K562 (cell line): Measurements from ENCODE around the gene NEURL1. TPM values are rescaled to one million over a fixed set of nuclear protein-coding genes. Genes with fewer than 3 reads are reported as not detected.

ENCODE experiments used
- ATAC-seq: fragments of 200-7000 bp; cut with Tn5 transposase; 3 replicates; pipeline ENCODE4 v1.9.1; 2020; ENCODE audit warnings: moderate library complexity
- BruUV-seq: library from RNA; stranded (reverse); fragments of 400-500 nt; replicated peaks from 2 replicates; lab custom pipeline; 2021; lab: Mats Ljungman, UMichigan
- CTCF ChIA-PET: fragments of 300-600 bp; formaldehyde crosslinking; extraction: SDS; loops from one replicate; lab custom pipeline; 2021; ENCODE audit warnings: low intra/inter-chr PET ratio; lab: Yijun Ruan, JAX
- POLR2A ChIA-PET: fragments of 300-600, 350-650 bp; sonication (Branson Sonifier 250); formaldehyde crosslinking; extraction: SDS; loops from one replicate; lab custom pipeline; 2021; ENCODE audit warnings: antibody characterized with exemption, inconsistent platforms; lab: Yijun Ruan, JAX
- DNase-seq, 4 experiments: peaks; one replicate each; pipeline versions ENCODE4 v3.0.0 to v3.0.0-alpha.2; 2011 to 2018; ENCODE audit warnings: low spot score in 3 of 4, mixed read lengths in 3 of 4; ENCODE audit errors: extremely low read depth in 1 of 4
- FAIRE-seq: peaks from 2 replicates; lab custom pipeline; 2011; peaks lifted over from hg19 to GRCh38; lab: Jason Lieb, UNC
- H2AFZ ChIP-seq: 2 replicates; pipeline ENCODE4 v1.6.0; 2011; ENCODE audit warnings: low read depth, low read length, control low read depth, inconsistent platforms
- H3K27ac ChIP-seq: fragments of 200-600 bp; 3 replicates; pipeline ENCODE4 v1.8.0; 2011; ENCODE audit warnings: low read depth, mild to moderate bottlenecking, control low read depth, inconsistent platforms, low read length, moderate library complexity, mixed read lengths; ENCODE audit errors: extremely low read depth
- H3K27me3 ChIP-seq, 2 experiments: fragments of 300-600 bp in 1 of 2; 2 replicates in 1 of 2; 3 replicates in 1 of 2; pipeline versions ENCODE4 v1.6.0 to v1.8.0; 2011; ENCODE audit warnings: inconsistent platforms in 2 of 2, low read length in 2 of 2, mild to moderate bottlenecking in 1 of 2, mixed read lengths in 1 of 2, moderate library complexity in 1 of 2; ENCODE audit not compliant: control insufficient read depth in 2 of 2, insufficient read depth in 2 of 2
- H3K36me3 ChIP-seq: fragments of 300-600 bp; 3 replicates; pipeline ENCODE4 v1.8.0; 2011; ENCODE audit warnings: mild to moderate bottlenecking, low read length, inconsistent platforms; ENCODE audit not compliant: control insufficient read depth, insufficient read depth
- H3K4me1 ChIP-seq, 2 experiments: fragments of 200-600 bp in 1 of 2; replicated peaks in 1 of 2; 2 replicates in 1 of 2; 3 replicates in 1 of 2; pipeline versions ENCODE4 v1.5.1 to v1.8.0; 2011; ENCODE audit warnings: inconsistent platforms in 2 of 2, low read length in 2 of 2, mild to moderate bottlenecking in 1 of 2, mixed read lengths in 1 of 2, moderate library complexity in 1 of 2; ENCODE audit not compliant: control insufficient read depth in 2 of 2, insufficient read depth in 2 of 2
- H3K4me2 ChIP-seq: 2 replicates; pipeline ENCODE4 v1.6.1; 2011; ENCODE audit warnings: low read length, control low read depth, inconsistent platforms, mixed read lengths; ENCODE audit not compliant: insufficient read depth
- H3K4me3 ChIP-seq: fragments of 200-600 bp; sonication (generic), shearing (Covaris generic); 2 replicates; pipeline ENCODE4 v1.5.1; 2016; ENCODE audit warnings: control low read depth, inconsistent platforms
- H3K79me2 ChIP-seq: fragments of 200-600 bp; 3 replicates; pipeline ENCODE4 v1.8.0; 2011; ENCODE audit warnings: low read length, inconsistent platforms; ENCODE audit not compliant: control insufficient read depth, insufficient read depth
- H3K9ac ChIP-seq, 2 experiments: 2 replicates each; pipeline versions ENCODE4 v1.6.0 to v1.6.1; 2011; ENCODE audit warnings: low read depth in 2 of 2, low read length in 2 of 2, control low read depth in 1 of 2, inconsistent platforms in 1 of 2, mild to moderate bottlenecking in 1 of 2, mixed read lengths in 1 of 2; ENCODE audit not compliant: insufficient read depth in 1 of 2
- H3K9me1 ChIP-seq: one replicate; pipeline ENCODE4 v1.6.0; 2011; ENCODE audit warnings: inconsistent platforms, mild to moderate bottlenecking, low read length, moderate library complexity; ENCODE audit not compliant: control insufficient read depth, insufficient read depth
- H3K9me3 ChIP-seq: replicated peaks from 2 replicates; pipeline ENCODE4 v1.5.1; 2011; ENCODE audit warnings: low read depth, low read length, inconsistent platforms; ENCODE audit not compliant: control insufficient read depth, insufficient read depth
- H4K20me1 ChIP-seq: replicated peaks from 2 replicates; pipeline ENCODE4 v1.6.1; 2011; ENCODE audit warnings: low read length, inconsistent platforms, mixed read lengths; ENCODE audit not compliant: control insufficient read depth, insufficient read depth
- DMBX1 ChIP-seq: fragments of 250-450 bp; sonication (Bioruptor Pico); IDR thresholded peaks from 2 replicates; pipeline ENCODE4 v1.8.0; 2022; ENCODE audit warnings: inconsistent platforms, mild to moderate bottlenecking, moderate library complexity, borderline replicate concordance
- MTF1 ChIP-seq: fragments of 250-450 bp; sonication (Bioruptor Pico); IDR thresholded peaks from 2 replicates; pipeline ENCODE4 v1.9.0; 2021; ENCODE audit warnings: moderate library complexity, mild to moderate bottlenecking, inconsistent platforms, borderline replicate concordance
- MXI1 ChIP-seq: IDR thresholded peaks from 2 replicates; pipeline ENCODE4 v1.6.1; 2011; ENCODE audit warnings: low read depth, mild to moderate bottlenecking, improper control_type of control experiment, low read length
- POLR2AphosphoS5 ChIP-seq: IDR thresholded peaks from 2 replicates; pipeline ENCODE4 v1.6.1; 2011; ENCODE audit warnings: mild to moderate bottlenecking, low read depth, low read length, moderate library complexity; ENCODE audit not compliant: control insufficient read depth, insufficient read depth
- SIRT6 ChIP-seq: IDR thresholded peaks from one replicate; pipeline ENCODE4 v1.6.1; 2012; ENCODE audit warnings: low read depth, mild to moderate bottlenecking, control low read depth, inconsistent platforms, low read length, moderate library complexity
- SIX5 ChIP-seq, 2 experiments: IDR thresholded peaks; 2 replicates each; pipeline ENCODE4 v1.6.1; 2011; ENCODE audit warnings: low read length in 2 of 2, borderline replicate concordance in 1 of 2, low read depth in 1 of 2, mild to moderate bottlenecking in 1 of 2, moderate library complexity in 1 of 2; ENCODE audit not compliant: insufficient read depth in 1 of 2
- SP1 ChIP-seq: sonication (generic); formaldehyde crosslinking; IDR thresholded peaks from 2 replicates; pipeline ENCODE4 v1.8.1; 2022; ENCODE audit warnings: mild to moderate bottlenecking, missing genetic modification reagents
- TAL1 ChIP-seq: fragments of 450-650 bp; IDR thresholded peaks from 2 replicates; pipeline ENCODE4 v1.6.1; 2016; ENCODE audit warnings: mild to moderate bottlenecking
- TCF7L2 ChIP-seq: fragments of 150-350 bp; IDR thresholded peaks from 2 replicates; pipeline ENCODE4 v1.6.1; 2016; ENCODE audit warnings: low read depth, mild to moderate bottlenecking, low read length, moderate library complexity
- ZNF197 ChIP-seq: fragments of 200-800 bp; sonication (Bioruptor generic); IDR thresholded peaks from 2 replicates; pipeline ENCODE4 v1.6.1; 2016; ENCODE audit warnings: low read depth, missing genetic modification characterization, missing compliant biosample characterization
- ZNF239 ChIP-seq: fragments of 250-450 bp; sonication (Bioruptor Pico); IDR thresholded peaks from 2 replicates; pipeline ENCODE4 v1.4.0; 2020; ENCODE audit warnings: mild to moderate bottlenecking
- ZNF274 ChIP-seq: IDR thresholded peaks from 2 replicates; pipeline ENCODE4 v1.6.1; 2011; ENCODE audit warnings: low read depth, mild to moderate bottlenecking, low read length, moderate library complexity, borderline replicate concordance
- ZNF561 ChIP-seq: fragments of 450-650 bp; formaldehyde crosslinking; conservative IDR thresholded peaks from 2 replicates; pipeline ENCODE4 v1.4.0; 2020; ENCODE audit warnings: mild to moderate bottlenecking, moderate library complexity
- ZNF766 ChIP-seq: fragments of 200-800 bp; sonication (Bioruptor generic); conservative IDR thresholded peaks from 2 replicates; pipeline ENCODE4 v1.6.1; 2016; ENCODE audit warnings: missing genetic modification characterization, missing compliant biosample characterization
- ZNF780A ChIP-seq: fragments of 250-450 bp; sonication (Bioruptor Pico); IDR thresholded peaks from 2 replicates; pipeline ENCODE4 v1.5.0; 2021; ENCODE audit warnings: mild to moderate bottlenecking
- WGBS: fragments of 100-300 bp; shearing (Covaris generic); methylation state at CpG from one replicate; pipeline ENCODE4 v1.1.6; 2016; ENCODE audit warnings: low coverage, mixed read lengths; ENCODE audit not compliant: insufficient coverage; ENCODE audit errors: missing lambda C conversion rate; 5-methylcytosine and 5-hydroxymethylcytosine counted together
- in situ Hi-C: fragments of 300-500 bp; cut with MboI; formaldehyde crosslinking; loops from 4 replicates; pipeline ENCODE4 v1.15.0; 2018; ENCODE audit warnings: inconsistent platforms, mixed read lengths
- intact Hi-C: fragments of 100-400 bp; cut with micrococcal nuclease; formaldehyde crosslinking; loops from 2 replicates; pipeline ENCODE4 v1.14.2; 2022
- polyA plus RNA-seq, 8 experiments: library from polyadenylated mRNA; depleted of rRNA in 4 of 8; stranded (reverse) in 5 of 8; unstranded in 3 of 8; fragments of >200 nt; fragmentation: Nextera tagmentation in 2 of 8; fragmentation: Illumina TruSeq in 1 of 8; extraction: Ambion mirVana in 2 of 8; extraction: Trizol in 1 of 8; gene quantifications; 2 replicates each; pipeline versions ENCODE4 v1.2.1 to v1.2.3, GENCODE V29; 2011 to 2014; ENCODE audit warnings: inconsistent platforms in 1 of 8, missing spikeins in 1 of 8
- total RNA-seq, 7 experiments: library from RNA; depleted of rRNA in 6 of 7; stranded (reverse); fragments of >200 nt in 6 of 7; fragmentation: Illumina TruSeq in 2 of 7; extraction: Trizol in 2 of 7; gene quantifications; 2 replicates each; pipeline versions ENCODE4 v1.2.1 to v1.2.3, GENCODE V29; 2011 to 2021; ENCODE audit warnings: low replicate concordance in 1 of 7

Gene NEURL1
- total and polyA plus RNA-seq, 9 of the 15 experiments (the other 6 are each of a cell fraction or from before 2014, with no cell fraction given) = 0.01 to 0.45 (median 0.16) TPM; not detected in 5

GRCh38 chr10:103610921-103611511, 117.5 kb downstream of the NEURL1 start:
- intact Hi-C loops = no loop called here
- in situ Hi-C loops = no loop called here

More at GRCh38 chr10:103610921-103611511, 117.5 kb downstream of the NEURL1 start:
- TF ChIP-seq SIRT6 = no peak
- no peak for TF ChIP-seq ZNF274
- no peak for TF ChIP-seq ZNF239 (CRISPR knock-in tag)
- no peak for TF ChIP-seq MTF1
- no peak for TF ChIP-seq TAL1
- no peak for TF ChIP-seq TCF7L2
- no peak for TF ChIP-seq ZNF561
- TF ChIP-seq ZNF780A (CRISPR knock-in tag) = no peak
- TF ChIP-seq SIX5 (IDR thresholded peaks at IDR 0.05; ENCODE audit: borderline replicate concordance in 1 of 2, insufficient read depth in 1 of 2, low read depth in 1 of 2, low read length in 2 of 2) = no peak
- no peak for TF ChIP-seq DMBX1 (CRISPR knock-in tag)
- no peak for TF ChIP-seq MXI1
- TF ChIP-seq ZNF766 (CRISPR knock-in tag) = no peak
- no peak for TF ChIP-seq ZNF197 (CRISPR knock-in tag)
- TF ChIP-seq POLR2AphosphoS5 = no peak
- TF ChIP-seq SP1 (CRISPR knock-in tag) = no peak
- DNase-seq (no peak), ATAC-seq (no peak), FAIRE-seq (no peak)
- Histone ChIP-seq H3K79me2 (no peaks in the 10 kb centered on the region), H4K20me1 (no peaks in the 10 kb centered on the region), H3K9me3 (no peaks in the 10 kb centered on the region), H3K27me3 (no peaks in the 10 kb centered on the region), H3K4me2 (no peak overlapping the region), H3K4me1 (peaks cover 28 to 38% of the 10 kb centered on the region in 2 experiments), H3K9me1 (no peaks in the 10 kb centered on the region), H3K27ac (no peak overlapping the region), H3K4me3 (no peak overlapping the region), H3K9ac (no peak overlapping the region; a peak in 1 of 4 replicates), H2AFZ (no peak overlapping the region), H3K36me3 (peaks cover 35% of the 10 kb centered on the region; the same call in 2 of the 3 replicates)
- 58% methylated on average over 5 of the region's 9 CpGs for WGBS
- ChIA-PET CTCF (no interaction called here), POLR2A (interaction anchor here (0.6 to 2.6 kb wide), 4 partner anchors 9 to 45 kb away, joined by 3 to 7 read pairs (median 4); no protein-coding TSS in a partner anchor)
- BruUV-seq = no TSS peak
